ENCODE data around the gene ARPC5. TPM values are rescaled to one million over a fixed set of nuclear protein-coding genes. Genes with fewer than 3 reads are reported as not detected.

Gene ARPC5
- total RNA-seq, 4 donors from 2014 or later, result 80.6 to 111 (median 91.1) TPM

DNA sequence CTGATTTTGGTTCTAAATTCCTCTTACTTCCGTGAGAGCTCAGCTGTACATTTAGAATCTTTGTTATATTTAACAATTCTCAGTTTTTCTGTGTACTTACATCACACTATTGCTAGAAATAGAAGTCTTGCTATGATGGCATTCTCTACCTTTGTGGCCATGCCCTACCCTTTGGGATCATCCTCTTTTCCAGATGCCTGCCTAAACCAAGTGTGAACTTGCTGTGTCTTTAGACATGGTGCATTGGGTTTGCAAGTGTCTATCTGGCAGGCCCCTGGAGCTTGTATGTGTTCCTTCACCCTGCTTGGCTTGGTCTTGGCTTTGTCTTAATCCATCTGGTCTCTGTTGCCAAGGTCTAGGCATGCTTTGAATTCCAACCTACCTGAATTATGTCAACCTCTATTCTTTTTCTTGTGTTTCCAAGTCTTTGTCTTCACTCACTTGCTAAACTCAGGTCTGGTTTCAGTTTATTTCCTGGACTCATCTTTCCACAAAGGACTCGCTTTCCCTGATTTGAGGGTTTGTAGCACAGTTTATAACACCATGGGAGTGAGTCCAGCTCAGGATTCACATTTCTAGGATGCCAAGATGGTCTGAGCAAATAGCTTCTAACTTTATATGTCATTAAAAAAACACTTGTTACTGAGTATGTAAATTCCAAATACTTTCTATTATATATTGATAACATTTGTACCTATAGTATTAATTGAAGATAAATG lies 38.2 kb upstream of the ARPC5 start:
- DNase-seq (ENCODE audit: extremely low spot score), result no peak
- intact Hi-C loops (cut with DNase I), result no loop called here
- Histone ChIP-seq H3K4me1 (peaks cover 0 to 22% (median 20%) of the 10 kb centered on the region in 4 donors), H3K36me3 (no peaks in the 10 kb centered on the region), H3K27me3 (no peaks in the 10 kb centered on the region), H3K27ac (replicated peaks in 1 of 4) (no peak overlapping the region), H3K4me3 (no peak overlapping the region), H3K9me3 (peaks cover 0 to 5% (median 0%) of the 10 kb centered on the region in 4 donors)
- 75% methylated on average over 2 of the region's 2 CpGs for WGBS
- TF ChIP-seq, protein P1, sequence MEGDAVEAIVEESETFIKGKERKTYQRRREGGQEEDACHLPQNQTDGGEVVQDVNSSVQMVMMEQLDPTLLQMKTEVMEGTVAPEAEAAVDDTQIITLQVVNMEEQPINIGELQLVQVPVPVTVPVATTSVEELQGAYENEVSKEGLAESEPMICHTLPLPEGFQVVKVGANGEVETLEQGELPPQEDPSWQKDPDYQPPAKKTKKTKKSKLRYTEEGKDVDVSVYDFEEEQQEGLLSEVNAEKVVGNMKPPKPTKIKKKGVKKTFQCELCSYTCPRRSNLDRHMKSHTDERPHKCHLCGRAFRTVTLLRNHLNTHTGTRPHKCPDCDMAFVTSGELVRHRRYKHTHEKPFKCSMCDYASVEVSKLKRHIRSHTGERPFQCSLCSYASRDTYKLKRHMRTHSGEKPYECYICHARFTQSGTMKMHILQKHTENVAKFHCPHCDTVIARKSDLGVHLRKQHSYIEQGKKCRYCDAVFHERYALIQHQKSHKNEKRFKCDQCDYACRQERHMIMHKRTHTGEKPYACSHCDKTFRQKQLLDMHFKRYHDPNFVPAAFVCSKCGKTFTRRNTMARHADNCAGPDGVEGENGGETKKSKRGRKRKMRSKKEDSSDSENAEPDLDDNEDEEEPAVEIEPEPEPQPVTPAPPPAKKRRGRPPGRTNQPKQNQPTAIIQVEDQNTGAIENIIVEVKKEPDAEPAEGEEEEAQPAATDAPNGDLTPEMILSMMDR (IDR thresholded peaks at IDR 0.05), result no peak
- no peak for TF ChIP-seq POLR2AphosphoS5 (IDR thresholded peaks at IDR 0.05)
- TF ChIP-seq EP300 (IDR thresholded peaks at IDR 0.05), result no peak
- TF ChIP-seq POLR2A (IDR thresholded peaks at IDR 0.05; ENCODE audit: low read depth), result no peak

DNA sequence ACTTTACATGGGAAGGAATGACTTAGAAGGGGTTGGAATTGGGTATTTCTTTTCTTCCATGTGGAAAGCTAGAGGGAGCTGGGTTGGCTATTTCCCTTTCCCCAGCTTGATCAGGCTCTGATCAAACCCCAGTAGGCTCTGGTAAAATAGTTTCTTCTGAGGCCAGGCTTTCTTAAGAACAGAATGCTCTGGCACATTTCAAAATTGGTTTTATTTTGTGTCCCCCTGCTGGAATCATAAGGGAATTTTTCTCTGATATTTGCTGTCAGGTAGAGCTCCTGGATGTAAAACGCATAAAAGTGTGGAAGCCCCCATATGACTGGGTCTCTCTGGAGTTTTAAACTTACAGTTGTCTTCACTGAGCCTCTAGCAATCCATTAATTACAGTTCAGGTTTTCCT lies 34.6 kb upstream of the ARPC5 start:
- WGBS, result 92% methylated on average over 1 of the region's 1 CpG
- DNase-seq (ENCODE audit: extremely low spot score), result no peak
- no peaks in the 10 kb centered on the region for H3K27me3 ChIP-seq
- no peak for TF ChIP-seq POLR2A (IDR thresholded peaks at IDR 0.05; ENCODE audit: low read depth)
- no peaks in the 10 kb centered on the region for H3K36me3 ChIP-seq
- peaks cover 0 to 5% (median 0%) of the 10 kb centered on the region in 4 donors for H3K9me3 ChIP-seq
- no peak overlapping the region for H3K4me3 ChIP-seq
- H3K27ac ChIP-seq (replicated peaks in 1 of 4), result no peak overlapping the region
- intact Hi-C loops (cut with DNase I), result no loop called here
- H3K4me1 ChIP-seq, result peaks cover 0 to 18% (median 16%) of the 10 kb centered on the region in 4 donors

- intact Hi-C loops (cut with DNase I), result no loop called here
- peaks cover 25 to 41% (median 35%) of the 10 kb centered on the region in 4 donors for H3K4me1 ChIP-seq
These were observed 20.8 kb upstream of the ARPC5 start for GRCh38 chr1:183656355-183656754.

DNA sequence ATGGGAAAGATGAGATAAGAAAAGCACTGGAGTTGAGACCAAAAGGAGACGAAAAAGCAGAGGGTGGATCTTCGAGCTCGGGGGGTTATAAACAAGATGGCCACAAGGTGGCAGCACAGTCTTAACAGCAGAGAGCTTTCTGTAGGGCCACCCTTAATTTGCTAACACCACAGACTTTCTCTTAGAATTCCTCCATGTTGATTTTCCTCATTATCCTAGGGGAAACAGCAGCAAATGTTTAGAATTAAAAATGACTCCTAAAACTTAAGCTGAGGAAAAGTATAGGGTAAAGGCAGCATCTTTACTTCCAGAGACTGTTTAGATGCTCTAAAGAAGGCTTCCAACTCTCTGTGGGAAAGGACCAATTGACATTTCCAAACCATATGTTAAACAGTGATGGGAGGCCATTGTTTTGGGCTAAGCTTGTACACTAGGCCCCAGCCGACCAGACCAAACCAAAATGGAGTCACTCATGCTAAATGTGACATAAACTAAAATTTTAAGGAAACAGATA lies 20.0 kb upstream of the ARPC5 start:
- no peaks in the 10 kb centered on the region for H3K27me3 ChIP-seq
- H3K36me3 ChIP-seq, result no peaks in the 10 kb centered on the region
- no peaks in the 10 kb centered on the region for H3K9me3 ChIP-seq
- intact Hi-C loops (cut with DNase I), result loop anchor here (1.0 kb wide), 1 partner anchor 261 kb away; no protein-coding TSS in a partner anchor
- peak; percentile 96 for DNase-seq (ENCODE audit: extremely low spot score)
- 10% methylated on average over 4 of the region's 4 CpGs for WGBS
- peak overlapping the region in 1 of 4 donors; percentile 4 for H3K27ac ChIP-seq (replicated peaks in 1 of 4)
- no peak overlapping the region for H3K4me3 ChIP-seq
- TF ChIP-seq POLR2AphosphoS5 (IDR thresholded peaks at IDR 0.05) (peak in 1 of 2 donors; percentile 48), EP300 (IDR thresholded peaks at IDR 0.05) (no peak), POLR2A (IDR thresholded peaks at IDR 0.05; ENCODE audit: low read depth) (no peak)
- TF ChIP-seq, protein P1 (IDR thresholded peaks at IDR 0.05), result peak; percentile 90 to 93 (median 91)
- peaks cover 25 to 41% (median 37%) of the 10 kb centered on the region in 4 donors for H3K4me1 ChIP-seq

More at GRCh38 chr1:183656355-183656754, 20.8 kb upstream of the ARPC5 start:
- H3K27me3 ChIP-seq, result no peaks in the 10 kb centered on the region
- H3K27ac ChIP-seq (replicated peaks in 1 of 4), result no peak overlapping the region
- TF ChIP-seq POLR2AphosphoS5 (IDR thresholded peaks at IDR 0.05), result no peak
- TF ChIP-seq POLR2A (IDR thresholded peaks at IDR 0.05; ENCODE audit: low read depth), result no peak
- TF ChIP-seq EP300 (IDR thresholded peaks at IDR 0.05), result no peak
- TF ChIP-seq, protein P1 (IDR thresholded peaks at IDR 0.05), result no peak
- H3K36me3 ChIP-seq, result no peaks in the 10 kb centered on the region
- DNase-seq (ENCODE audit: extremely low spot score), result no peak
- H3K4me3 ChIP-seq, result no peak overlapping the region
- no peaks in the 10 kb centered on the region for H3K9me3 ChIP-seq
- WGBS, result 73% methylated on average over 3 of the region's 3 CpGs

- no peak for DNase-seq (ENCODE audit: extremely low spot score)
- H3K27me3 ChIP-seq, result no peaks in the 10 kb centered on the region
- intact Hi-C loops (cut with DNase I), result loop anchor here (1.0 kb wide), 1 partner anchor 262 kb away; no protein-coding TSS in a partner anchor
- peaks cover 25 to 41% (median 37%) of the 10 kb centered on the region in 4 donors for H3K4me1 ChIP-seq
- no peaks in the 10 kb centered on the region for H3K36me3 ChIP-seq
- no peaks in the 10 kb centered on the region for H3K9me3 ChIP-seq
- TF ChIP-seq EP300 (IDR thresholded peaks at IDR 0.05) (no peak), POLR2AphosphoS5 (IDR thresholded peaks at IDR 0.05) (no peak), POLR2A (IDR thresholded peaks at IDR 0.05; ENCODE audit: low read depth) (no peak)
- TF ChIP-seq, protein P1 (IDR thresholded peaks at IDR 0.05), result no peak
- H3K4me3 ChIP-seq, result no peak overlapping the region
- peak overlapping the region in 1 of 4 donors; percentile 1 for H3K27ac ChIP-seq (replicated peaks in 1 of 4)
These were observed 19.1 kb upstream of the ARPC5 start for GRCh38 chr1:183654706-183655105.
